Skin of body (tissue), 3 donors: Measurements from ENCODE around the gene DNM3. TPM values are rescaled to one million over a fixed set of nuclear protein-coding genes. Genes with fewer than 3 reads are reported as not detected.

ENCODE experiments used
- DNase-seq: peaks from one replicate; lab custom pipeline; 2025; lab: John Stamatoyannopoulos, UW
- small RNA-seq: library from RNA; depleted of rRNA; stranded (forward); fragments of <200 nt; gene quantifications from one replicate; pipeline ENCODE3, GENCODE V24; 2014; ENCODE audit warnings: low replicate concordance
- total RNA-seq: library from RNA; depleted of rRNA; stranded (reverse); fragments of >200 nt; gene quantifications from one replicate; pipeline ENCODE4 v1.2.3, GENCODE V29; 2014

DNM3 gene
- total RNA-seq, 1 donor from 2014 or later = 5.2 TPM

GRCh38 chr1:172449585-172450523, 608.6 kb downstream of the DNM3 start:
- no peak for DNase-seq

- no peak for DNase-seq
Observed at GRCh38 chr1:172450524-172450885, 609.2 kb downstream of the DNM3 start.

GRCh38 chr1:172451002-172451443, 609.7 kb downstream of the DNM3 start:
- DNase-seq = no peak

GRCh38 chr1:172452536-172453152, 611.3 kb downstream of the DNM3 start:
- DNase-seq = no peak

- DNase-seq = no peak
Observed at GRCh38 chr1:172453153-172453545, 611.9 kb downstream of the DNM3 start.

- no peak for DNase-seq
Observed at GRCh38 chr1:172453607-172454006, 612.3 kb downstream of the DNM3 start.

- DNase-seq = no peak
Observed at GRCh38 chr1:172455451-172455850, 614.2 kb downstream of the DNM3 start.

GRCh38 chr1:172456344-172456769, 615.1 kb downstream of the DNM3 start:
- DNase-seq = no peak

- DNase-seq = no peak
Observed at GRCh38 chr1:172457479-172458130, 616.3 kb downstream of the DNM3 start.

- DNase-seq = no peak
Observed at GRCh38 chr1:172460177-172460576, 618.9 kb downstream of the DNM3 start.

GRCh38 chr1:172460887-172461315, 619.6 kb downstream of the DNM3 start:
- no peak for DNase-seq

Small RNA genes within 50 kb of the gene (small RNA-seq; reads per million reads assigned to genes)
- gene MIR199A2 = 9.5 reads per million, percentile 92 among the genes with 10 or more reads in this experiment
- gene RNU6-157P = not detected

Other genes with a start within 250 kb of the DNM3 start
- gene MYOCOS, start 219.3 kb upstream of the DNM3 start, total RNA-seq = not detected
- gene MYOC, start 188.8 kb upstream of the DNM3 start, total RNA-seq = 0.30 TPM
- gene VAMP4, start 99.4 kb upstream of the DNM3 start, total RNA-seq = 13.1 TPM
- 14.9 TPM for gene METTL13, start 59.8 kb upstream of the DNM3 start, total RNA-seq